Neural progenitor cell (in vitro differentiated cells): Measurements from ENCODE around the gene SART1.

ENCODE experiments used
- EZH2 ChIP-seq: fragments of 200-600 bp; sonication (generic); IDR thresholded peaks from 2 replicates; pipeline ENCODE4 v1.6.1; 2017; ENCODE audit warnings: antibody characterized with exemption, mild to moderate bottlenecking, moderate library complexity
- EZH2phosphoT487 ChIP-seq: fragments of 200-600 bp; sonication (generic); IDR thresholded peaks from 2 replicates; pipeline ENCODE4 v1.6.1; 2017; ENCODE audit warnings: antibody characterized with exemption
- TF ChIP-seq, protein P1 (sequence below): fragments of 200-600 bp; sonication (generic); IDR thresholded peaks from 2 replicates; pipeline ENCODE4 v1.5.1; 2017; ENCODE audit warnings: antibody characterized with exemption, mild to moderate bottlenecking

DNA sequence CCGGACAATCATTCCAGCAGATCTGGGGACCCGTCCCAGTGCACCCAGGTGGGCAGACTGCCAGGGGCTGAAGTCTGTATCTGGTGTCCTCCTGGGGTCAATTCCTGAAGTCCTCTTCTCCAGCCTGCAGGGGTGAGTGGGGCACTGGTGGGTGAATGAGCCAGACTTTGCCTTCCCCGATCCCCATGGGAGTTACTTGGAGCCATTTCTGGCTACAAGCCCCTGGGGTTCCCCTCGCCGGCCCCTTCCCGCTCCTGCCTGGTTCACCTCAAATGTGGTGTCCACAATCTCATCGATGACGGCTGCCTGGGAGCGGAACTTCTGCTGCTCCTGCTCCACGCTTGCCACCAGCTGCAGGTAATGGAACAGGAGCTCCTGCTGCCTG, 55.3 kb downstream of the SART1 start:
- TF ChIP-seq, protein P1, sequence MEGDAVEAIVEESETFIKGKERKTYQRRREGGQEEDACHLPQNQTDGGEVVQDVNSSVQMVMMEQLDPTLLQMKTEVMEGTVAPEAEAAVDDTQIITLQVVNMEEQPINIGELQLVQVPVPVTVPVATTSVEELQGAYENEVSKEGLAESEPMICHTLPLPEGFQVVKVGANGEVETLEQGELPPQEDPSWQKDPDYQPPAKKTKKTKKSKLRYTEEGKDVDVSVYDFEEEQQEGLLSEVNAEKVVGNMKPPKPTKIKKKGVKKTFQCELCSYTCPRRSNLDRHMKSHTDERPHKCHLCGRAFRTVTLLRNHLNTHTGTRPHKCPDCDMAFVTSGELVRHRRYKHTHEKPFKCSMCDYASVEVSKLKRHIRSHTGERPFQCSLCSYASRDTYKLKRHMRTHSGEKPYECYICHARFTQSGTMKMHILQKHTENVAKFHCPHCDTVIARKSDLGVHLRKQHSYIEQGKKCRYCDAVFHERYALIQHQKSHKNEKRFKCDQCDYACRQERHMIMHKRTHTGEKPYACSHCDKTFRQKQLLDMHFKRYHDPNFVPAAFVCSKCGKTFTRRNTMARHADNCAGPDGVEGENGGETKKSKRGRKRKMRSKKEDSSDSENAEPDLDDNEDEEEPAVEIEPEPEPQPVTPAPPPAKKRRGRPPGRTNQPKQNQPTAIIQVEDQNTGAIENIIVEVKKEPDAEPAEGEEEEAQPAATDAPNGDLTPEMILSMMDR = no peak
- no peak for TF ChIP-seq EZH2phosphoT487
- no peak for TF ChIP-seq EZH2
